ENCODE data around the gene NSUN2.

The NSUN2 gene

GRCh38 chr5:6602441-6602840 is 30.4 kb downstream of the NSUN2 start:
- no peak for DNase-seq

GRCh38 chr5:6601816-6602215 is 31.0 kb downstream of the NSUN2 start:
- DNase-seq, result no peak

- no peak for DNase-seq
Observed at GRCh38 chr5:6601271-6601670, 31.6 kb downstream of the NSUN2 start.

- no peak for DNase-seq
Observed at GRCh38 chr5:6599739-6600138, 33.1 kb downstream of the NSUN2 start.

- DNase-seq, result no peak
Observed at GRCh38 chr5:6598351-6598900, 34.4 kb downstream of the NSUN2 start.

- no peak for DNase-seq
Observed at GRCh38 chr5:6597557-6597956, 35.3 kb downstream of the NSUN2 start.

GRCh38 chr5:6596388-6596787 is 36.5 kb downstream of the NSUN2 start:
- DNase-seq, result no peak

- DNase-seq, result no peak
Observed at GRCh38 chr5:6595405-6595804, 37.4 kb downstream of the NSUN2 start.

GRCh38 chr5:6594066-6594465 is 38.8 kb downstream of the NSUN2 start:
- no peak for DNase-seq

- no peak for DNase-seq
Observed at GRCh38 chr5:6593148-6594016, 39.5 kb downstream of the NSUN2 start.

GRCh38 chr5:6592601-6593000 is 40.2 kb downstream of the NSUN2 start:
- no peak for DNase-seq

GRCh38 chr5:6591671-6592288 is 41.1 kb downstream of the NSUN2 start:
- no peak for DNase-seq

- DNase-seq, result no peak
Observed at GRCh38 chr5:6590581-6590980, 42.3 kb downstream of the NSUN2 start.

- no peak for DNase-seq
Observed at GRCh38 chr5:6587171-6587570, 45.7 kb downstream of the NSUN2 start.

- DNase-seq, result no peak
Observed at GRCh38 chr5:6586647-6587042, 46.2 kb downstream of the NSUN2 start.

GRCh38 chr5:6585939-6586646 is 46.8 kb downstream of the NSUN2 start:
- no peak for DNase-seq

- no peak for DNase-seq
Observed at GRCh38 chr5:6585168-6585567, 47.7 kb downstream of the NSUN2 start.

- DNase-seq, result no peak
Observed at GRCh38 chr5:6584727-6585126, 48.1 kb downstream of the NSUN2 start.

GRCh38 chr5:6584101-6584645 is 48.7 kb downstream of the NSUN2 start:
- DNase-seq, result no peak

GRCh38 chr5:6583049-6583880 is 49.6 kb downstream of the NSUN2 start:
- peak; percentile 12 for DNase-seq

GRCh38 chr5:6582507-6583048 is 50.3 kb downstream of the NSUN2 start:
- peak; percentile 34 for DNase-seq

Data from DMS79 treated with DMSO at 0.1 percent for 48 hours (cell line).